HG03060 (cell line): Measurements from ENCODE around the gene DPPA2.
"Not testable (repeated sequence)": the region's sequence is repeated elsewhere in the genome, so short reads cannot be mapped to it uniquely, and the experiment has no call there.

Source experiments
- ATAC-seq: cut with Tn5 transposase; IDR thresholded peaks from one replicate; pipeline ENCODE4 v1.9.1; 2021; ENCODE audit warnings: low read depth, moderate number of reproducible peaks; ENCODE audit not compliant: unreplicated experiment

Gene DPPA2

GRCh38 chr3:109316162-109316730 is at the start of gene DPPA2:
Gene DPPA2, minus strand, starts transcription at chr3:109316517. Its CDS starts 1,975 bp downstream, at chr3:109314542.
- no peak for ATAC-seq

- ATAC-seq: no peak
Measured at GRCh38 chr3:109364088-109364487, 47.8 kb upstream of the DPPA2 start.

GRCh38 chr3:109363634-109364033 is 47.3 kb upstream of the DPPA2 start:
- no peak for ATAC-seq

GRCh38 chr3:109362823-109363222 is 46.5 kb upstream of the DPPA2 start:
- no peak for ATAC-seq

GRCh38 chr3:109358809-109359208 is 42.5 kb upstream of the DPPA2 start:
- ATAC-seq: not testable (repeated sequence)

- ATAC-seq: no peak
Measured at GRCh38 chr3:109356442-109357155, 40.3 kb upstream of the DPPA2 start.

GRCh38 chr3:109355625-109356441 is 39.5 kb upstream of the DPPA2 start:
- ATAC-seq: no peak

- no peak for ATAC-seq
Measured at GRCh38 chr3:109353057-109353456, 36.7 kb upstream of the DPPA2 start.

- ATAC-seq: no peak
Measured at GRCh38 chr3:109351231-109351630, 34.9 kb upstream of the DPPA2 start.

- ATAC-seq: no peak
Measured at GRCh38 chr3:109346770-109347295, 30.5 kb upstream of the DPPA2 start.

- no peak for ATAC-seq
Measured at GRCh38 chr3:109346099-109346498, 29.8 kb upstream of the DPPA2 start.

GRCh38 chr3:109339714-109340648 is 23.7 kb upstream of the DPPA2 start:
- ATAC-seq: no peak

- no peak for ATAC-seq
Measured at GRCh38 chr3:109339197-109339596, 22.9 kb upstream of the DPPA2 start.

- ATAC-seq: no peak
Measured at GRCh38 chr3:109338322-109338721, 22.0 kb upstream of the DPPA2 start.

- no peak for ATAC-seq
Measured at GRCh38 chr3:109337393-109337792, 21.1 kb upstream of the DPPA2 start, which contains the start of gene DPPA4. Gene DPPA4, minus strand, starts transcription at chr3:109337546. Its CDS starts 29 bp downstream, at chr3:109337517.

- no peak for ATAC-seq
Measured at GRCh38 chr3:109336291-109336861, 20.1 kb upstream of the DPPA2 start.

GRCh38 chr3:109334572-109334971 is 18.3 kb upstream of the DPPA2 start:
- ATAC-seq: no peak

- ATAC-seq: no peak
Measured at GRCh38 chr3:109331692-109332091, 15.4 kb upstream of the DPPA2 start.

GRCh38 chr3:109330405-109330804 is 14.1 kb upstream of the DPPA2 start:
- ATAC-seq: no peak

- ATAC-seq: no peak
Measured at GRCh38 chr3:109328202-109328601, 11.9 kb upstream of the DPPA2 start.
